ENCODE data around the gene PPP2R2D. TPM values are rescaled to one million over a fixed set of nuclear protein-coding genes. Genes with fewer than 3 reads are reported as not detected.

Gene PPP2R2D
- polyA plus RNA-seq, 4 donors = 38.5 to 49.8 (median 44.9) TPM

DNA sequence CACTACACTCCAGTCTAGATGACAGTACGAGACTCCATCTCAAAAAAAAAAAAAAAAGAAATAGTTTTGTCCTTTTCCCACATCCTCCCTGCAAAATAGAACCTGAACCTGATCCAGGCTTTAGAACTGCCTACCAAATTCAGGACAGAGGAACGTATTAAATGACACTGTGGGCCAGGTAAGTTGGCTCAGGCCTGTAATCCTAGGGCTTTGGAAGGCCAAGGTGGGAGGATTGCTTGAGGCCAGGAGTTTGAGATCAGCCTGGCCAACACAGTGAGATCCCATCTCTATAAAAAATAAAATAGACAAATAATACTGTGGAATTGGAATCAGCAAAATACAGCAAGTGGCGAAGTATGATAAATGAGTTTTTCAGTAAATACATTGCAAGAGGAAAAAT is 90.9 kb downstream of the PPP2R2D start:
- DNase-seq (ENCODE audit: low read depth in 4 of 4, low spot score in 3 of 4) = no peak

- DNase-seq (ENCODE audit: low read depth in 4 of 4, low spot score in 3 of 4) = no peak
These were observed 92.5 kb downstream of the PPP2R2D start for GRCh38 chr10:131993275-131993674.

- DNase-seq (ENCODE audit: low read depth in 4 of 4, low spot score in 3 of 4) = no peak
These were observed 93.6 kb downstream of the PPP2R2D start for GRCh38 chr10:131994435-131994834.

DNA sequence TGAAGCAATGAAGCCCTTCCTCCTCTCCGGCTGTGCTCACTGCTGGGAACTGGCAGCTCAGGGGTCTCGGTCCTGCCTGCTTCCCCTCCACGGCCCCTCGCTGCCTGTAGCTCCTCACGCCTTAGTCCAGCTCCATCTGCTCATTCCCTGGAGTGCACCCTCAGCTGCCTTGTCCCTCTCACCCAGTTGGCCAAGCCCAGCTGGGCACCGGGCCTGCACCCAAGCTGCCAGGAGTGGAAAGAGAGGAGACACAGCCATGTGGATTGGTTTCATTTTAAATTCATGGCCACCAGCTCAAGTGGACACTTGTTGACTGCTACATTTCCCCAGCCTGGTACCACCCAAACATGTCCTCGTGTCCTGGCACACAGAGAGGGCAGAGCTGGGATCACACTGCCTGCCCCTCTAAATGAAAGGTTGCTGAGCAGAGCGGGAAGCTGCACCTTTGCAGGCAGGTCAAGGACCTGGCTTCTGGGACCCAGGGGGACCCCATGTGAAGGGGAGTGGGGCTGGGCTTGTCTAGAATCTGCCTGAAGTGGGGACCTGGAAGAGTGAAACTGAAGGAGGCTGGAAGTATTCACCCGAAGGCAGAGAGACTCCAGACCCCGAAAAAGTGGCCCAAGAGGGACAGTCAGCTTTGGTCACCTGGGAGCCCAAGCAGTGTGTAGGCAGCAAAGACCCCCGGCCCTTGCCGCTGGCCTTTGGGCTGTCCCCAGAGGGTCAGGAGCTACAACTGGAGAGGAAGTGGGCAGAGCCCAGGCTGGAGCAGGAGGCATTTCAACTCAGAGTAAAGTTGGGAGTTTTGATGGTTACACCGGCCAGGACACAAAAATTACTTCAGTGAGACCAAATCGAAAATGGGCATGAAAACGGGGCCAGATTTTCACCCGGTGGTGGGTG is 95.9 kb downstream of the PPP2R2D start:
- no peak for DNase-seq (ENCODE audit: low read depth in 4 of 4, low spot score in 3 of 4)

GRCh38 chr10:131997366-131998049 is 96.7 kb downstream of the PPP2R2D start:
- no peak for DNase-seq (ENCODE audit: low read depth in 4 of 4, low spot score in 3 of 4)

GRCh38 chr10:131998050-131998844 is 97.4 kb downstream of the PPP2R2D start:
- DNase-seq (ENCODE audit: low read depth in 4 of 4, low spot score in 3 of 4) = no peak

DNA sequence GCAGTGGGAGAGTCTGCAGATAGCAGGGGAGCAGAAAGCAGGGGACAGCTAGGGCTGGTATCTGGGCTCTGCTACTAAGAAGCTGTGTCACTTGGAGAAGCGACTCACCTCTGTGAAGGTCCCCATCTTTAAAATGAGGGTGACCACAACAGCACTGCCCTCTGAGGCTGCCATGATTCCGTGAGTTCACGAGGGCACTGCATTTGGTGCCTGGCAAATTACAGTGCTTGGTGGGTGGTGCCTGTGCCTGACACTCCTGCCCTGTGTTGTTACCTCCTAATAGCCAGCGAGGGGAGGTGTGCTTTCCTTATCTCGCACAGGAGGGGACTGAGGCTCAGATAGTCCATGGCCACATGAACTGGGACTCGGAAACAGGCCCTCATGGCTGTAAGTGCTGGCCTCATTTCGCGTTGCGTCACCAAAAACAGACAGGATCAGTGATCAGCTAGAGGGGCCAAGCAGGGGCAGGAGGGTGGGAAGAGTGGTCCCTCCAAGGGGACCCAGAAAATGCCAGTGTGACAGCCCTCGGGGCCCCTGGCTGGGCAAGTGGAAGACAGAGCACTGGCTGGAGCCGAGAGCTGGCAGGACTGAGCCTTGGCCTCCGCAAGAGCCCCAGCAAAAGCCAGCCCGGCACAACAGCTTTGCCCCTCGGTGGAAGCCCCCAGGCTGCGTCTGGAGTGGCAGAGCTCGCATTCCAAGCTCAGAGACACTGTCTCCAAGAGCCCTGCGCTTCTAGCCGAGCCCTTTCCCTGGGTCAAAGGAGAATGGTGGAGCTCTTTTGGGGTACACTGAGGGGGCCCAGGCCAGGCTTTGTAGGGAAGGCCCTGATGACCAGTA is 98.3 kb downstream of the PPP2R2D start:
- no peak for DNase-seq (ENCODE audit: low read depth in 4 of 4, low spot score in 3 of 4)

DNA sequence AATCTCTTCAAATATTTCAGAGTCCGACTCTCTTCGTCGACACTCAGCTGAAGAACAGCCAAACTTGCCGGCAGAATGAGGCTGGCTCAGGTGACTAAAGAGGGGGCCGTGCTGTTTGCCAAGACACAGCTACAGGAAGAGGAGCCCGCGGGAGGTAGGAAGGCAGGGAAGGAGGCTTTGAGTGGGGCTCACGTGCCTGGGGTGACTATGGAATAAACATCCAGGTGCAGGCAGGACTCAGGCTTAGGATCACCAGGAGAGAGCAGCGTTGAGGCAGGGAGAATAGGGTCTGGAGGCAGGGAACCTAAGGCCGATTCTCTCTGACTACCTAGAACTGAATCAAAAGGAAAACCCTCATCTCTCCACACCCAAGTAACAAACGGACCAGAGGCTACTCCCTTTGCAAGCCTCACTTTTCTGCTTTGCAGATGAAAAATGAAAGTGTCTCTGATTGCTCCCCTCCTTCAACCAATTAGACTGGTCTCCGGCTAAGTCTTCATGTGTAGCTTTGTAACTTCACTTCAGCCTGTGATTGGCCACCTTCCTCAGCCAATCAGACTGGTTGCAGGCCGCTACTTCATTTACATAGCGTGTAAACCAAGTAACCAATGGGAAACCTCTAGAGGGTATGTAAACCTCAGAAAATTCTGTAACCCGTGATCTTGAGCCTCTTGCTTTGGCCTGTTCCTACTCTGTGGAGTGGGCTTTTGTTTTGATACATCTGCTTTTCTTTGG is 100.6 kb downstream of the PPP2R2D start:
- no peak for DNase-seq (ENCODE audit: low read depth in 4 of 4, low spot score in 3 of 4)

GRCh38 chr10:132002004-132002403 is 101.2 kb downstream of the PPP2R2D start:
- no peak for DNase-seq (ENCODE audit: low read depth in 4 of 4, low spot score in 3 of 4)

- no peak for DNase-seq (ENCODE audit: low read depth in 4 of 4, low spot score in 3 of 4)
These were observed 102.6 kb downstream of the PPP2R2D start for GRCh38 chr10:132003282-132003924.

DNA sequence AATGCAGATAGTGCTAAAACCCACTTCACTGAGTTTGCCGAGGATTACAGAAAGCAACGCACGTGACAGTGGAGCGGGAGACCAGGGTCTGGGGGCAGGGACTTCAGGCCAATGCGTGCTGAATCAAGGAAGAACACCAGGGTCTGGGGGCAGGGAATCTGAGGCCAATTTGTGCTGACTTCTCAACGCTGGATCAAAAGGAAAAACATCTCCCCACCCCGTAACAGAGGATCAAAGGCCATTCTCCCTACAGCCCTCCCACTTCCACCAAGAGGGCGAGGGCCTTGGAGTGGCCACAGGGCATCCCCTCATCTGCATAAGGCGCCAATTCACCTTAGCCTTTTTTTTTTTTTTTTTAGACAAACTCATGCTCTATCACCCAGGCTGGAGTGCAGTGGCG is 103.2 kb downstream of the PPP2R2D start:
- no peak for DNase-seq (ENCODE audit: low read depth in 4 of 4, low spot score in 3 of 4)

GRCh38 chr10:132005147-132005546 is 104.3 kb downstream of the PPP2R2D start:
- DNase-seq (ENCODE audit: low read depth in 4 of 4, low spot score in 3 of 4) = no peak

- no peak for DNase-seq (ENCODE audit: low read depth in 4 of 4, low spot score in 3 of 4)
These were observed 106.2 kb downstream of the PPP2R2D start for GRCh38 chr10:132006966-132007365.

DNA sequence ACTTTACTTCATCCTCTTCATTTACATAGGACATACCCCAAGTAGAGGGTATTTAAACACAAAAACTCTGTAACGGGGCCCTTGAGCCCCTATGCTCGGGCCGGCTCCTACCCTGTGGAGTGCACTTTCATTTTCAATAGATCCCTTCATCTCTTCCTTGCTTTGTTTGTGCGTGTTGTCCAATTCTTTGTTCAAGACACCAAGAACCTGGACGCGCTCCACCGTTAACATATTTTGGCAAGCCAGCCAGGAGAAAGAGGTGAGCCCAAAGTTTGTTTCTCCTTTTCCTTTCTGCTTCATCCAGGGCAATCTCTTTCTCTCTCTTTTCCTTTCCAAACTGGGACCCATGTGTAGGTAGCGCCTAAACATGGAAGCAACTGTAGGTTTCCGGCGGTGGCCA is 106.9 kb downstream of the PPP2R2D start:
- DNase-seq (ENCODE audit: low read depth in 4 of 4, low spot score in 3 of 4) = no peak

Other genes starting within 250 kb of the PPP2R2D start
- gene BNIP3, start 80.9 kb downstream of the PPP2R2D start, polyA plus RNA-seq (ENCODE audit: insufficient read length in 4 of 4) = 10 to 100 TPM; 24.1 to 79.2 (median 70.1) TPM
- 1 to 10 TPM in 1 of 4 donors, under 1 TPM in 3; 0.24 to 1.0 (median 0.27) TPM for gene JAKMIP3, start 164.9 kb downstream of the PPP2R2D start, polyA plus RNA-seq (ENCODE audit: insufficient read length in 4 of 4)

Measured in left renal pelvis (tissue), 4 donors.